ENCODE results near the gene MYO18B. TPM values are rescaled to one million over a fixed set of nuclear protein-coding genes. Genes with fewer than 3 reads are reported as not detected.

The MYO18B gene
- total and polyA plus RNA-seq, 2 of the 8 experiments (the other 6 are each of a cell fraction or from before 2014, with no cell fraction given) = 0.62 to 0.78 TPM

DNA sequence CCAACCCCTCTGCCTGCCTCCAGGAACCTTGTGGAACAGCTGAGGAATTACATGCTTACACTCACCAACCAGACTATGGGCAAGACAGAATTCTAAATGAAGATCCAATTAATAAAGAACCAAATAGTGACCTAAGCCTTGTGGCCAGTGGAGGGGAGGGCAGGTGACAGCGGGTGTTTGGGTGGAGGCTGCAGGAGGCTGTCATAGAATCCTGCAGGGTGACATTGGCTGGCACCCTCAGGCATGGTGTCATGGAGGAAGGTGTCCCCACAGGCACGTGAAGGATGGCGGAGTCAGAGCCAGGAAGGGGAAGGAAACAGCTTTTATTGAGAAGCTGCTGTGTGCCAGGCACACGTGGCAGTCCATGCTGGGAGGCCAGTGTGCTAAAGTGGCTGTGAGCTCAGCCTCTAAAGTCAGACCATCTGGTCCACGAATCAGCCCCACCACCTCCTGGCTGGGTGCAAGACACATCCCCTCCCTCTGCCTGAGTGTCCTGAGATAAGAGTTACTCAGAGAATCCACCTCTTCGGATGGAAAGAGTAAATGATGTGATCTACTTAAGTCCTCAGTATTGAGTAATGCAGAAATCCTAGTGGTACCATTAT is 8.7 kb downstream of the MYO18B start:
- Histone ChIP-seq H2AFZ (ENCODE audit: low read length) (no peak overlapping the region), H2BK120ac (replicated peaks; ENCODE audit: low read depth, low read length) (no peak overlapping the region), H3K9ac (replicated peaks in 1 of 4; ENCODE audit: extremely low read depth in 1 of 4, low read depth in 3 of 4, low read length in 3 of 4) (no peak overlapping the region), H2AK5ac (ENCODE audit: low read depth, low read length) (no peak overlapping the region), H3K4ac (replicated peaks; ENCODE audit: insufficient read length, low read depth, low read length) (no peak overlapping the region), H3K14ac (ENCODE audit: insufficient read length) (no peak overlapping the region), H2BK5ac (ENCODE audit: low read depth, low read length) (no peak overlapping the region), H3K4me3 (ENCODE audit: extremely low read depth in 1 of 4, insufficient read depth in 2 of 4, low read depth in 3 of 4, low read length in 4 of 4) (no peak overlapping the region), H2BK20ac (ENCODE audit: low read length) (no peak overlapping the region), H3K4me1 (replicated peaks in 1 of 4; ENCODE audit: control insufficient read depth in 3 of 4, insufficient read depth in 4 of 4, low read length in 3 of 4) (no peaks in the 10 kb centered on the region), H3K79me1 (ENCODE audit: low read depth, low read length) (no peaks in the 10 kb centered on the region), H4K20me1 (replicated peaks in 1 of 2; ENCODE audit: control insufficient read depth in 1 of 2, insufficient read depth in 2 of 2, low read length in 2 of 2) (no peaks in the 10 kb centered on the region), H4K5ac (ENCODE audit: insufficient read length, low read depth, low read length) (no peak overlapping the region), H2BK15ac (ENCODE audit: low read length) (0 out of 2 replicates have a peak overlapping the region, but pooled peaks have one; percentile 32), H4K8ac (ENCODE audit: extremely low read depth, insufficient read depth, low read length) (no peak overlapping the region), H3K23me2 (ENCODE audit: low read depth, low read length) (no peaks in the 10 kb centered on the region), H3K18ac (ENCODE audit: extremely low read depth, low read length) (no peak overlapping the region), H3K27me3 (replicated peaks in 1 of 4; ENCODE audit: control insufficient read depth in 3 of 4, extremely low read depth in 1 of 4, insufficient read depth in 3 of 4, low read length in 3 of 4) (no peaks in the 10 kb centered on the region), H3K9me3 (ENCODE audit: insufficient read depth in 2 of 2, low read depth in 1 of 2, low read length in 1 of 2) (no peaks in the 10 kb centered on the region; a peak in 1 of 4 replicates), H3K79me2 (ENCODE audit: control insufficient read depth in 1 of 2, insufficient read depth in 2 of 2, low read length in 2 of 2) (no peaks in the 10 kb centered on the region), H3K56ac (replicated peaks; ENCODE audit: insufficient read length, low read depth, low read length) (no peak overlapping the region), H3K4me2 (ENCODE audit: insufficient read depth in 1 of 2, low read depth in 2 of 2, low read length in 2 of 2) (no peak overlapping the region), H3K23ac (ENCODE audit: insufficient read length) (no peak overlapping the region), H3K36me3 (ENCODE audit: control insufficient read depth in 2 of 4, insufficient read depth in 4 of 4, low read length in 3 of 4) (no peaks in the 10 kb centered on the region), H3K27ac (ENCODE audit: low read depth, low read length) (no peak overlapping the region), H4K91ac (replicated peaks; ENCODE audit: insufficient read length, low read length) (no peak overlapping the region), H2BK12ac (ENCODE audit: low read depth, low read length) (no peak overlapping the region)
- POLR2A ChIA-PET (ENCODE audit: partially characterized antibody) = no interaction called here
- FAIRE-seq (no peak), DNase-seq (ENCODE audit: low read depth in 1 of 2, low spot score in 2 of 2) (no peak)
- no peak for TF ChIP-seq RAD21 (IDR thresholded peaks at IDR 0.05 in 1 of 2, conservative IDR thresholded peaks at IDR 0.05 in 1 of 2; ENCODE audit: low read depth in 2 of 2, low read length in 2 of 2)
- TF ChIP-seq CHD1 (IDR thresholded peaks at IDR 0.05; ENCODE audit: low read depth, low read length) = no peak
- no peak for TF ChIP-seq KDM4A (IDR thresholded peaks at IDR 0.05; ENCODE audit: low read depth, low read length, severe bottlenecking)
- TF ChIP-seq ASH2L (IDR thresholded peaks at IDR 0.05; ENCODE audit: low read length) = no peak
- TF ChIP-seq JUND (IDR thresholded peaks at IDR 0.05; ENCODE audit: low read length) = no peak
- CTCF ChIA-PET (ENCODE audit: partially characterized antibody) = interaction anchor here (1.5 to 3.0 kb wide), 4 partner anchors 13 to 289 kb away, joined by 4 to 11 read pairs (median 7); no protein-coding TSS in a partner anchor
- 93% methylated on average over 6 of the region's 6 CpGs; no CpG with 5 or more reads in 1 of the 2 experiments for WGBS, 2 experiments (ENCODE audit: extremely low coverage in 1 of 2, insufficient coverage in 1 of 2, insufficient read length in 1 of 2, insufficient replicate concordance in 2 of 2, low coverage in 1 of 2, low lambda C conversion rate in 2 of 2, missing lambda C conversion rate in 1 of 2)
